Measurements from ENCODE around the gene BARHL2. TPM values are rescaled to one million over a fixed set of nuclear protein-coding genes. Genes with fewer than 3 reads are reported as not detected.

The BARHL2 gene
- total RNA-seq, 1 donor from 2014 or later: not detected

DNA sequence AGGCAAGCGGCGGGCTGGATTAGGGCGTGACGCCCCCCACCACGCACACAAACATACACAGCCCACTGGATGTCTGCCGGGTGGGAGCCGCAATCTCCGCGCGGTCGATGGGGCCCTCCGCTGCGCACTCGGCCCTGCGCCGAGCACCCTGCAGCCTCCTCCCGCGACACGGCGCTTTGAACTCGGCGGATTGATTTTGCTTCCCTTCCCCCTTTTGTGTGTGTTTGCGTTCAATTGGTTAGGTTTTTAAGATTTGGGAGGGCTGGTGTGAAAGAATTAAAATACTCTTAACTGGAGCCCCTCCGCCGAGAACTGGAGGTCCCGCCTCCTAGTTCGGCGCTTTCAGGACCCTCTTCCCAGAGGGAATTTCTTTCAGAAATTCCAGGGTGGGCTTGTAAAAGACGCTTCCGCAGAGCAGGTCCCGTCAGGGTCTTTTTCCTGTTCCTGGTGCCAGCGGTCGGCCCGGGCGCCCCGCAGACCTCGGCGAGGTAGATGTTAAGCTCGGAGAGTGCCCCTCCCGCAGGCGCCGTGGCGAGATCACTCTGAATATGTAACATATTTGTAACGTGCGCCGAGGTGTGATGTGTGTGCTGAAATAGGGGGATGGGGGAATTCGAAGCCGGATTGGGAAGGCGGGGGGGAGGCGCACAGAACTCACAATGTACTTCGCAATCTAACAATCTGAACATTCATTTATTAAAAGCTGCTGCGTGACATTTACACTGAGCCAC is 8.0 kb upstream of the BARHL2 start:
- ATAC-seq: no peak

DNA sequence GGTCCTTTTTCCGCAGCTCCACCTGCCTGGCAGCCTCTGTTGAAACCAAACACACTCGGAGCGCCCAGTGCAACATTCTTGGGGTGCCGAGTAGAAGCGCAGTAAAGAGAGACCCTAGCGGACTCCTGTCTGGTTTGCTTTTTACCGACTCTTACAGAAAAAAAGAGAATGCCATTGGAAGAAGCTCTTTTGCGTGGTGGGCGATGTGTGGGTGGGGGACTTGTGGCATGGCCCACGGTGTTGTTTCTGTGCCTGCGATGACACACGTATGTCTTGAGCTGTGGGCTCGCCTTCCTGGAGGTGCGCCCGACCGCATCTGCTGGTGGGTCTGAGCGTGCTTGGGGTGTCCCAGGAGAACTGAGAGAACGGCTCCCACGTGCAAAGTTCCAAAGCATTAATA is 7.3 kb upstream of the BARHL2 start:
- ATAC-seq: no peak

DNA sequence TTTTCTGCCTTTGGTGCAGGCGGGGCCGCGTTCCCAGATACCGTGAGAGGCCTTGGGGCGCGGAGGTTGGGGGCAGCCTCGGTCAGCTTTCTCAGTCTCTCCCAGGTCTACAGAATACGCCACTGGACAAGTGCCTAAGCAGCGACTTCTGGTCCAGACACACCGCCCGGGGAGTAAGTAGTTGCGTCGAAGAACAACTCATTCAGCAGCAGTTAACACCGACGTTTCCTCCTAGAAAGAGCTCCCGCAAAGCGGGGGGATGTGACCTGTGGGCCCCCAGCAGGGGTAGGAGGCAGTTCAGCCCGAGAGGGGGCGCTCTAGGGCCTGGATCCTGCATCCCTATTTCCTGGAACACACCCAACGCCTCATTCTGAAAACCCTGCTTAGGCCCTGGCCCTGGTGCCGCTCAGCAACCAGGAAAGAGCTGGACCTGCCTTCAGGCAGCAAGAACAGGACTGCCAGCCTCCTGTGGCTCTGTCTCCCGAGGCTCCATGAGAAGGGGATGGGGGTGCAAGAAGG is 6.5 kb upstream of the BARHL2 start:
- ATAC-seq: no peak

DNA sequence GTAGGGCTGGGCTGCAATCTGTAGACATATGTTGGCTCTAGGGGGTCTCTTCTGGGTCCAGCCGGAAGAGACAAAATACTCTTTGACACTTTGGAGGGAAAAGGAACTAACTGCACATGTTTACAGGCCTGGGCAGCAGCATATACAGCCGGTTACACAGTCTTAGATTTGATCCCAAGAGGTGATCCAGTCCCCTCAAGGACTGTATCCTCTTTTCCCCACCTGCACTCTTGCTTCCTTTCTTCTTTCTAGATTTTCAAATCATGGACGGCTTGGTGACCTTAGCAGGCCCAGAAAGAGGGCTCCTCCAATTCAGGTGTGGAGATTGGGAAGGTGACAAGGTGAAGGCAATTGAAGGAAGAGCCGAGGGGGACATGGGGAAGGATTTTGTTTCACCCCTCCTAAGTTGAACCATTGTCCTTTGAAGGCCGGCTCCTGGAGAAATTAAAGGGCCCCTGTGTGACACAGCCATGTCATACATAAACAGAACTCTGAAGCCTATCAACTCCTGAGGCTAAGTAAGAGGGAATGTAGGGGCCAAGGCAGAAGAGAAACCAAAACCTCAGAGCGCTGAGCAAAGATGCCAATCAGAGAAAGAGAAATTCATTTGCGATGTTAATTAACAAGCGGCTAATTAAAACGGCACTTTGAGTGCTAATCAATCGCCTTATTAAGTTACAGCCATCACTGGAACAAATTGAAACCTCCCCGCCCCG is 5.9 kb upstream of the BARHL2 start:
- ATAC-seq: no peak

DNA sequence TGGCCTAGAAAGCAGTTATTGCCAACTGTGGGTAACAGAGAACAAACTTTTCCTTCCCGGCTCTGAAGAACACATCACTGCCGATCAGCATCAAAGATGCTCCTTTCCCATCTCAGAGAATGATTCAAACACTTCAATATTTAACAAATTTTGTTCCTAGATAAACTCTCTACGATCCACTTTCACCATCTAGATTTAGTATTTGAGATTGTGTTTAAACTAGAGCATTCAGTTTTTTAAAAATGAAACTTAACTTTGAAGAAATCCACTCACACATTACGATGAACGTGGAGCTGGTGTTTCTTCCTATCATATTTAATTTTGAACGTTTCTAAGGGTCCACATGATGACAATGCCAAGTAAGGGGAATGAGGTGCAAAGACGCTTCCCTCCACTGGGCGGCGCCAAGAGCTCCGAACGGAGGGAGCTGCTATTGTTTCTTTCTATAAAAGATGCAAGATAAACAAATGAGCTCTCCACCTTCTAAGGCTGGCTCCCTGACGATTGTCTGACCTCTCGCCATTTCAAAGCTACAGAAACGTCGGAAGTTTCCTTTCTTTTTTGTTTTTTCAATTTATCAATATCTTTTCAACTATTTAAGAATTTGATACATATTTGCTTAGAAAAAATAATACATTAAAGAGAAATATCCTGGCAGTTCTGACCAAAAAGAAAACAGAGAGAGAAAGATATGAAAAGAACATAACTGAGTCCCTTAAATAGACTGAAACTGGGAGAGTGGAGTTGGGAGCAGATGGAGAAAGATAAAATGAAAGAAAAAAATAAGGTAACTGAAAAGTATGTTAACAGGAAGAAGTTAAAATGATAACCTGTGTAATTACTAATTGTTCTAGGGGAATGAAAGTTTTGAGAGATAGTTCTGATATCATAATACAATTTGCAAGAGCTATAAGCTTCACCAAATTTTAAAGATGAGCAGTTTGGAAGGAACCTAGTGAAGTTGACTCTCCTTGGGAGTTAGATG is 4.4 kb upstream of the BARHL2 start:
- ATAC-seq: peak; percentile 57

DNA sequence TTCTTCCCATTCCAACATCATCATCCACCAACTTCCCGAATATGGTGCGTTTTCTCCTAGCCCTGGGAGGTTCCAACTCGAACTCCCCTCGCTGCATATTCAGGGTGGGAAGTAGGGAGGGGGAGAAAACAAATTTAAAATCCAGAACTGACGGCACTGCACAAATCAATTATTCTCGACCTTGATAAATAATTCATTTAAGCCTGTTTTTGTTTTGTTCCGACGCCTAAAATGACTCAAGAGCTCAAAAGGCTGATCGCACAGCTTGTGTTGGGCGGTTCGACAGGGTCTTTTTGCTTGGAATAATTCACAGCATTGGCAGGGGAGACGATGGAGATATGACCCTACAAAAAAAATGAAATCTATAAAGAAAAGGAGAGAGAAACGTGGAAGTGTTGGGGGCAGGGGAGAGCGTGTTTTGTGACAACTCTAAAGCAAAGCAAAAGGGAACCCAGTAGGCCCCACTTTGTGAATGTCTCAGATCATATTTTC is 3.1 kb upstream of the BARHL2 start:
- ATAC-seq: no peak

DNA sequence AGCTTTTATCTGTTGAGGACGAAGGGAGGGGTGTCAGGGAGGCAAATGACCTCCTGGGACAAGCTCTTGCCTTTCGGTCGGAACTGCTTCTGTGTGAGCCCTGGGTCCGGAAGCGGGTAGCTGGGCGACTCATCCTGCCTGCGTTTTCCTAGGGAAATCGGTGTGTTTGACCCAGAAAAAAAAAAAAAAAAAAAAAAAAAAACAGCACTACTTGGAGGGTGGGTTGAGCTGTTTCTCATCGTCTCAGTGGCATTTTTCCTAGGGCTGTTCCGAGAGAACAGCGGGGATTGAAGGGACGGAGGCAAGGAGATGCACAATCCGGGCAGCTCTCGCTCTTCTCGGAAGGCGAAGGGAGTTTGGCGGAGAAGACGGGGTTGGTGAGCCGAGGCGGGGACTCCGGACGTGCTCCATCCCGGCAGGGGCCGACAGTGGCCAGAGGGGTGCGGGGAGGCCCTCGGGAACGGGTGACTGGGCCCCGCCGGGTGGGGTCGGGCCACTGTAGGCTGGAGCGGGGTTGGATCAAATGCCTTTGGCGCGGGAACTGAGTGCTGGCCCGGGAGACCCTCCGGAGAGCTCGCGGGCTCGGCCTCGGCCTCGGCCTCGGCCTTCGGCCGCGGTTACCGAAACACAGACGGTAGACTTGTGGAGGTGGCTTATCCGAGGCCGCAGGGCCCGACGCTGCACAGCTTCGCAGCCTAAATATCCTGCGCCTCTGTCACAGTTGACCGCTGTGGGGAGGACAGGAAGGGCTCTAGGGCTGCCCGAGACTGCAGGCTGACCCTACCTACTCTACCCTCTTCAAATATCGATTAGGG is 2.4 kb upstream of the BARHL2 start:
- ATAC-seq: no peak

DNA sequence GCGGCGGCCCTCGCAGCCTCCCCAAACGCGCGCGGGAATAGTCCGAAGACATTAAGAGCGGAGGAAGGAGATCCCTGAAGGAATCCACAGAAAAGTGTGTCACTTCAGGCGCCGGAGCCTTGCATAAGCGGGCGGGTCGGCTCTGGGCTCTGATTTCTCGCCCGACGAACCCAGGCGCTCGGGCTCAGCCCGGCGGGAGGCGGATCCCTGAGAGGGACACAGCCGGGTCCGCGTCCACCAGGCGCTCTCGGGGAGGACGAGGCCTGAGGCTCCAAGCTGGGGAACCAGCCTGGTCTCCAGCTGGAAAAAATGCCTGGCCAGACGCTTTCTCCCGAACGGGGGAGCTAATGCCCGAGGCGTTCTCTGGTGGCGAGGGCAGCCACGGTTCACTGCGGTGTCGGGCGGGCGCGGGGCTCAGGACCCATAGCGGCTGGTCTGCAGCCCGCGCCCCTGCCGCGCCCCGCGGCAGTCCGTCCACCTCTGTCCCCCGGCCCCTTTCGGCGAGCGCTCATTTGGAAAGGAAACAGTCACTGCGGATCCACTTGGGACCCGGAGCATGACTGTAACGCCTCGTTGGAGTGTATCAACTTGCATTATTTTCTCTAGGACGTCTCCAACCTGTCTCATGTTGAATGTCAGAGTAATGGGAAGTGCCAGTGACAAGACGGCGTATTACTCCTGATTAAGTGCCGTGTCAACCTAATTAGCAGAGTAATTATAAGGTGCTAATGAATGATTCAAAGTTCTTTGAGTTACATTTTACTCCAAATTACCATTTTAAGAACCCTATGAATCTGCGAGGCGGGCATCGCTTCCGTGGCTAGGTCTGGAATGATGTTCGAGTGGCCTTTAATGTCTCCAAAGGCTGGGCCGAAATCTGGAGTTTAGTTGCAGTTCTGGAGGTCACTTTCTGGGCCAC is 1.6 kb upstream of the BARHL2 start:
- ATAC-seq: no peak

DNA sequence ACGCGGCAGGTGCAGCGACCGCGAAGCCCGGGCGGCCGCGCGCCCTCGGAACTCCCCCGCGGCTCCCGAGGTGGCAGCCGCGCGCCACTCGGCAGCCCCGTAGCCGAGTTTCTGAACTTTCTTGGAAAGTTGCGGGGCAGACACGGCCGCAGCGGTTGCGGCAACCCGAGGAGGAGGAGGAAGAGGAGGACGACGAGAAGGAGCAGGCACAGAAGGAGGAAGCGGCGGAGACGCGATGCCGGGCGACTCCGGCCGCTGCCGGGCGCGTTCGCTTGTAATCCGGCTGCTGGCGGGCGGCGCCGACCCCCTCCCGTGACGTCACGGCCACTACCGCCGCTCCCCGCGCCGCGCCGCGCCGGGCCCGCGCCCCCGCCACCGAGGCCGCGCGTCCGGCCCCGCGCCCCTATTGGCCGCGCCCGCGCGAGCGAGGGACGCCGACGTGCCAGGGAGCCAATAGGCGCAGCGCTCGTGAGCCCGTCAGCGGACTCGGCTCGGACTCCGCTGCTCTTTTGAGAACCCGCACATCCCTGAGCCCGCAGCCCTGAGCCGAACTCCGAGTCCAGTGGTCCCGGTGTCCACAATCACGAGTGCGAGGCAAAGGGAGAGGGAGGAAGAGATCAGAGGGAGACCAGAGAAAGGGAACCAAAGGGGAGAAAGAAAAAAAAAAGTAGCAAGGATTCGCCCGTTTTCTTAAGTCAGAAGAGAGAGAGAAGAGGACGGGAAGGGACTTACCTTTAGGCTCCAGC is 736 bp upstream of the BARHL2 start:
- no peak for ATAC-seq

DNA sequence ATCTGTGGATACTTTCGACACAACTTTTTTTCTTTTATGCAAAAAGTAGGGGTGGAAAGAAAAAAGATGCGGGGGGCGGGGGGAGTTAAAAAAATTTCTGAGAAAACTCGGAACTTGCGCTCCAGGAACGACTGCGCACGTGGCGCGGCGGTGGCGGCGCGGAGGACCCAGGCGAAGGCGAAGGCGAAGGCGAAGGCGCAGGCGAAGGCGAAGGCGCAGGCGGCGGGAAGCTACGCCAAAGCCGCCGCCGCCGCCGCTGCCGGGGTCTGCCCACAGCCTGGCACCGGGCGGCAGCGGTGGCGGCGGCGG is 208 bp upstream of the BARHL2 start:
- ATAC-seq: no peak

DNA sequence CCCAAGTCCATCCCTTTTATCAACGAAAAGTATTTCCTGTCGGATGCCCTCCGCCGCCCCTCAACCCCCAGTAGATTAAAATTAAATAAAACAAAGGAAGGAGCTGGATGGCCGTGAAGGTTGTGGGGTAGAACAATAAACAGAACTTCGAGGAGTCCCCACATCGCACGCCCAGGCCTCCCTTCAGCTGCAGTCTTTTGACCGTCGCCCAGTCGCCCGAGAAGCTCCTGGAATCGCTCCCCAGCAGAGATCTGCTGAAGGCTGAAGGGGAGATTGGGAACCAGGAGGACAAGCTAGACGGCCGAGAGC is 905 bp downstream of the BARHL2 start:
- no peak for ATAC-seq

DNA sequence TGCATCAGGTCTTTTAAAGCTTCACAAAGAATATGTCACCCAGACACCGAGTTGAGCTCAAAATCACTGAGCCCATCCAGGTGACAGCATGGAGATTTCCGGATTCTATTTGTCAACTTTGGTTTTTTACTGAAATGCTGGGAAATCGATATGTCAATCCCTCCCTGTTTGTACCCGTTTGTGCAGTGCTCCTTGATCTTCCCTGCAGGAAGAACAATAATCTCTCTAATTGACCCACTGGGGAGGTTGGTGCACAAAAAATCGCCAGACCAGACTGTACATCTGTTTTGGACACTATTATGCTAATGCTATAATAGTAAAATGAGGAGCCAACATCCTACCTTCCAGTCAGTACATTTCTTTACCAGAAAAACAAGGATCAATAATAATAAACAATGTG is 1.8 kb downstream of the BARHL2 start:
- no peak for ATAC-seq

DNA sequence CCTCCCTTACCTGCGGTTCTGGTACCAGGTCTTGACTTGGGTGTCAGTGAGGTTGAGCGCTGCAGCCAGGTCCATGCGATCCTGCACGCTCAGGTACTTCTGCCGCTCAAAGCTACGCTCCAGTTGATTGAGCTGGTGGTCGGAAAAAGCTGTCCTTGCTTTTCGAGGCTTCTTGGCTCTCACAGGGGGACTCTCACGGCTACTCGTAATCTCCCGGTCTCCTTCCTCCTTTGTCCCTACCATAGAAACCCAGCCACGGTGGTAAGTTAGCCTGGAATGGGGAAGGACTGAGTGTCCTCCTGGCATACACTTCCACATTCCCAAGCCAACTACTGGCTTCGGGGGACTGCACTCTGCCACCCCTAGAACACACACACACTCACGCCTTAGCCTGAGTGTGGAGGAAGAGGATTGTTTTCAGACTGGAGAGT is 2.6 kb downstream of the BARHL2 start:
- no peak for ATAC-seq

DNA sequence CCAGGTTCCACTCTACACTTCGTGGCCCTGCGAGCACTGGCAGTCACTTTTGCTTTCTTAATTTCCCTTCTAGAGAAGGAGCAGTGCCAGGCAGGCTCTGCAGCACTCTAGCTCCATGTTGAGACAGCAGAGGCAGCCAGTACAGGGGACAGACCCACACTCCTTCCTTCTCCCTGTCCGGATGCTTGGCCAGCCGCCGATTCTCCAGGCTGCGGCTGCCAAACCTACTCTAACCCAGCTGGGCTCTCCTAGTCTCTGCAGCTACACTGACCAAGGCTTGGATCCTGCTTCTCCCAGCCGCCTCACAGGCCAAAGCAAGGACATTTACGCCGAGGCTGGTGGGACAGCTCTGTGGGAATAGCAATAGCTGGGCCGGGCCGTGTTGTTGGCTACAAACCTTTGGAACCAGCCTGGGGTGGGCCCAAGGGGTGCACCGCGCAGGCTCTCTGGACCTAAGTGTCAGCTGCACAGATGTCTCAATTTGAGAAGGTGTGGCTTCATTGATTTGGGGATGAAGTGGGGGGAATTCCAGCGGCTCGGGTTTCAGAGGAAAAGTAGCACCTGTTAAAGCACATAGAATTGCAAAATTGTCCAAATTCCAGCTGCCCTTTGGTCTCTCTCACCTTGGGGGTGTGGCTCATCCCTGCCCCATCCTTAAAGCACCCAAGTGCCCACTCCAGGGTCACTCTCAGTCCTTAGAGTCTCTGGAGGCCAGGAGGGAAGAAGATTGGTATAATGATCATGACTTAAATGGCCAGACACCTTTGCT is 3.2 kb downstream of the BARHL2 start:
- no peak for ATAC-seq

DNA sequence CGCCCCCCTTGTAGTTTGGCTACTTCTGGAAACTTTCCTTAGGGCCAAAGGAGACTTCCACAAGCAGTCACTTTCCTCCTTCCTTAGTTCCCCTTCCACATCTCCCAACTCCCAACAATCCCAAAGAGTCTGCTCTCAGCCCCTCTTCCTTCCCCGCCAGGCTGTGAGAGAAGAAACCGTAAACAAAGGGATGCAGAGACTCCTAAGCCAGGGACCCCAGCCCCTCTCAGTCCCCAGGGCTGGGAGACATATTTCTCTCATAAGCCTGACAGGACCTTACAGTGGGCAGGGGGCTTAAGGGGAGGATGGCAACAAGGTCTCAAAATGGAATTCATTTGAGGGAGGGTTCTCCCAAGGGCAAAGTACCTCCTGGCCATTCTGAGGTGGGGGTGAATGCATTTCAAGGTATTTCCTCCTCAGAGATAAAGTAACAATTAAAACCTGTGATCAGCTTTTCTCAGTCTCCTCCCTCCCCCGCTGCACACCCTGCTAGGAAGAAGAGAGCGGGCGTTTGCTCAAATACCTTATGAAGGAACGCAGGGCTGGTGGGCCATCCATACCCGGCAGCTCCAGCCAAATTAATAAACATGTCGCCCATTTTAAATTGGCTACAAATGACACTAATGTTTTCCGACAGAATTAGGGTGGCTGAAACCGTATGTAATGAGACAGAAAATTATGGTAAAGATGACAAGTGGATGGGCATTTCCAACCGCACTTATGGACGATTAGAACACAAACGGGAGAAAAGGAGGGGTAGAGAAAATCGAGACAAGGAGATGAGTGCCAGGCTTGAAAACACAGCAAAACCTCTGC is 4.0 kb downstream of the BARHL2 start:
- ATAC-seq: no peak

DNA sequence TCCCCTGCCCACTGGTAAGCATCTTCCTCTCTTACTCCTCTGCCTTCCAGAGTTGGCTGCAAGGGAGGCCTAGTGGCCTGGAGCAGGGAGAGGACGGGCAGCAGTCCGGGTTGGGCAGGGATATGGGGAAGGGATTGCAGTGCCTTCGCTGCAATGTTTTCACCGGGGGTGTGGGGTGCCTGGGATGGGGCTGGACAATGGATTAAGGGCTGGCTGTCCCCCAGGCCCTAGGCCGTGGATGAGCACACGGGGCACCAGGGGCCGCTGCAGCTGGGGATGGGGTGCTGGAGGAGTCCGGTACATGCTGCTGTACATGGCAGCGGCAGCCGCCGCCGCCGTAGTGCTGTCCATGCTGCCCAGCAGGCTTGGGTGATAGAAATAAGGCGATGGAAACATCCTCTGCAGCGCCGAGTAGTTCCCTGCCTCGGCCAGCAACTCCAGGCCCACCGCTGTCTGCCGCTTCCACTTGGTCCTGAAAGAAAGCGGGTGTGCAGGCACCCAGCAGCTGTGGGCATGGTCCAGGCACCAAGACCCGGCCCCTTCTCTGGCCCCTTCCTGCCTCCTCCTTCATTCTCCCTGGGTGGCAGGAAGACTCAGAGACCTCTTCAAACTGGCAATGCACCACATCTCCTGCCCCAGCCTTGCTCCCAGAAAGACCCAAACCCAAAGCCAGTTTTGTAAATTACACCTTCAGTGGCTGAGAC is 4.8 kb downstream of the BARHL2 start:
- ATAC-seq: no peak

DNA sequence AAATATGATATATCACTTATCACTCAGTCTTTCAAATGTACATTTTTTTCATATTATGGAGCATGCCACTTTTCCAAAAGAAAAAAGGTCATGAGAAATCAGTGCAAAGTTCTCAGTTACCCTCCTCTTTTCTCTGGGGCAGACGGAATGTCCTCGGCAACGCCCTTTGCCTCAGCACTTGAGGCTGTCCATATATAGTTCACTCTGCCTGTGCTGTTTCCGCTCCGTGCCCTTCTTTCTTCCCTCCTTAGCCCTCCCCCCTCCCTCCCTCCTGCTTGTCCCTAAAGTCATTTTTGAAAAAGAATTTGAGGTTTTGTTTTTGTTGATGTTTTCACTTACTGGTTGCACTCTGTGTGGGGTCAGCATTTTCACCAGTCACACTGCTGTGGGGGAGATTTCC is 5.4 kb downstream of the BARHL2 start:
- ATAC-seq: no peak
